GM12892 (cell line): ENCODE results near the gene SH3TC2.

Source experiments
- DNase-seq: peaks from one replicate; pipeline ENCODE4 v3.0.0; 2011; ENCODE audit not compliant: insufficient read length
- FAIRE-seq: peaks from 2 replicates; lab custom pipeline; 2011; peaks lifted over from hg19 to GRCh38; lab: Jason Lieb, UNC
- POLR2A ChIP-seq: IDR thresholded peaks from 2 replicates; pipeline ENCODE4 v1.6.1; 2011; ENCODE audit warnings: low read depth, low read length, control low read depth
- POLR2AphosphoS5 ChIP-seq: IDR thresholded peaks from 2 replicates; pipeline ENCODE4 v1.6.1; 2011; ENCODE audit warnings: low read depth, low read length, control low read depth
- TAF1 ChIP-seq: IDR thresholded peaks from 2 replicates; pipeline ENCODE4 v1.6.1; 2011; ENCODE audit warnings: low read depth, mild to moderate bottlenecking, control low read depth, low read length, borderline replicate concordance

Gene SH3TC2

DNA sequence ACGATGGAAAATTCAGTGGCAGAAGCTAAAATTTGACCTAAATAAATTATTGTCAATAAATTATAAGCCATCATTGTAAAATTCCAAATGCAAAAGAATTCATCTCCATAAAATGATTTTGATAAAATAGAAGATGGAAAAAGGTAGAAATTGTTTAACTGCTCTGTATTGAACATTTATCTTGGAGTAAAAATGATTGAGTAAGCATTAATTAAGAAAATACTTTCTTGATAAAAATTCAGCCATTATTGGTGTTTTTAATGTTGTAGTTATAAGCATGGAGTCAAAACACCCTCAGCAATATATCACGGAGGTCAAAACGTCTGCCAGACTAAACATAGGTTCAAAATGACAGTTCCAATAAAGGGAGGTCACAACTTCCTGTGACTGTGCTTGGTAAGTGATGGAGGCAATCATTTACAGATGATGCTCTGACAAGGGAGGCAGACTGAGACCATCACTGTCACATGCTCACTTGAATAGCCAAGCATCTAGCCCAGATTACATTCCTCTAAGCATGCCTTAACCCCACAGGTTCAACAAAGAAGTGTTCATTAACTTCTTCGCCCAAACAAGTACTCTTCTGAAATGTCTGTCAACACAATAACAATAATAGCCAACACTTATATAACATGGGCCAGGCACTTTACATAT lies 69.5 kb downstream of the SH3TC2 start:
- TF ChIP-seq POLR2A (no peak), POLR2AphosphoS5 (no peak), TAF1 (no peak)
- FAIRE-seq = no peak
- no peak for DNase-seq

DNA sequence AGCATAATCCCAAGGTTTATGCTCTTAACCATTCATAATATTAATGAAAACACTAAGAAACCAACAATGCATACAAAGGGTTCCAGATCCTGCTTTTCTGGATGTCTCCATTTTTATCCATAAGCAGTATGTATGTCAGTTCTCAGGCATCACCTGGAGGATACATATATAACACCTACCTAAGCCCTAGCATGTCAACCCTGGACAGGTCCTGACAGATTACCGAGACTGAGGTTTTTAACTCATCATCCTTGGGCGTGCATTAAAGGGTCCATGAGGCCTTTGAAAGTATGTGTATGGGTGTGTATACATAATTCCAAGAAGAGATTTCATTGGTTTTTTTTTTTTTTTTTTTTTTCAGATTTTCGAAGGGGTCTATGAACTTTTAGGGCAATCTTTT lies 70.6 kb downstream of the SH3TC2 start:
- DNase-seq (no peak), FAIRE-seq (no peak)
- TF ChIP-seq TAF1 (no peak), POLR2AphosphoS5 (no peak), POLR2A (no peak)

DNA sequence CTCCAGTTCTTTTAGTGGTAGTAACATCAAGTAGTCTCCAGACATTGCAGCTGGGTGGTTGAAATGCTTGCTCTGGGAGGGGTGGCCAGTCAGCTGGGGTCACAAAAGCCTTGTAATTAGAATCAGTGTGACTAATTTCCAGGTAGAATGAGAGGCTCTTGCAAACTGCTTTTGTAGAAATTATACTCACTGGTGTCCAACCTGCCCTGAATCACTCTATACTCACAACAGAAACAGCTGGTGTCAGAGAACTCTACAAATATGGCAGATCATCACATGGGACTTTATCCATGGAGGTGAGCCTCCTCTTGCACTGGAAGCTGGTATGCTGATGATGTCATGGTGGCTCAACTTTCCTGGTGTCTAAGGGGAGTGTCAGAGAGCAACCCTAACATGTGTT lies 71.3 kb downstream of the SH3TC2 start:
- DNase-seq = no peak
- FAIRE-seq = no peak
- no peak for TF ChIP-seq POLR2A
- no peak for TF ChIP-seq POLR2AphosphoS5
- no peak for TF ChIP-seq TAF1

DNA sequence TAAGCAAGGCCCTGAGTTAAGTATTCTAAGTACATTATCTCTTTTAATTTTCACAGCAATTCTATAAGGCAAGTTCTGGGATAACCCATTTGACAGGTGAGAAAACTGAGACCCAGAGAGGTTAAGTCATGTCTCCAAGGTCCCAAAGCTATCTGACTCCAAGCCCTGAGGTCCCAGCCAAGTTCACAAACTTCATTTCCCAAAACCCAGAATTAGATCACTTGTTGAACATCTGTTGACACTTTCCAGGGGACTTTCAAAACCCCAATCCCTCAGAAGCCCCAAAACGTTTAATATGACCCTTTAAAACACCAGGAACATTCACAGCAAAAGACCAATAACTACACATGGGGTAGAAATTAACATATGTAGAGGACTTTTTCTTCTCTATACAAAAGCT lies 72.0 kb downstream of the SH3TC2 start:
- FAIRE-seq (no peak), DNase-seq (no peak)
- TF ChIP-seq POLR2A (no peak), POLR2AphosphoS5 (no peak)

DNA sequence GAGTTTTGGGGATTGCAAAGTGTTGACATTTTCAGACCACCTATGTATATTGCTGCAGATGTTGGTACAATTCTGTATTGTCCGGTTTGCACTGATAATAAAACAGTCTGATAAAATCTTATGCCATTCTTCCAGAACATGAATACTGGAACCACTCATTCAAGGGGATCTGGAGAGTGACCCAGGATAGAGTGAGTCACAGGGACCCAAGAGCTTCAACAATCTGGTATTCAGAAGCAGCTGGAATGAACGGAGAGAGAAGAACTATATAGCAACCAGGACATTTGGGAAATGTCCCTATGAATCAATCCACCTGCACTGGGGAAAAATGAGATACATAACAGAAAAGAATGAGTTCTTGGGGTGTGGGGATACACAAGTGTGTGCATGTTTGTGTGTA lies 73.3 kb downstream of the SH3TC2 start:
- TF ChIP-seq POLR2AphosphoS5 (no peak), POLR2A (no peak), TAF1 (no peak)
- DNase-seq = no peak
- FAIRE-seq = no peak

DNA sequence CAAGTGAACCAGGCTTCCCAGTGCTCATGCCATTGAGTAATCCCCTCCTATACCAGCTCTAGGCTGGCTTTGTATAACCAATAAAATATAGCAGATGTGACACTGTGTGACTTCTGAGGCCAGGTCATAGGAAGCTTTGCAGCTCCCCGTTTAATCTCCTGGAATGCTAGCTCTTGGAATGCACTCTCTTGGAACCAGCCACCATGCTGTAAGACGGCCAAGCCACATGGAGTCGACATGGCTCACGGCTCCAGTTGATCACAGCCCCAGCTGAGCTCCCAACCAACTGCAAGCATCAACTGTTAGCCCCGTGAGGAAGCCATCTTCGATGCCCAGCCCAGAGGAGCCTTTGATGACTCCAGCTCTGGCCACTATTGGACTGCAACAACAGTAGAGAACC lies 74.5 kb downstream of the SH3TC2 start:
- DNase-seq = no peak
- TF ChIP-seq TAF1 = no peak
- TF ChIP-seq POLR2AphosphoS5 = no peak
- TF ChIP-seq POLR2A = no peak
- FAIRE-seq = no peak

DNA sequence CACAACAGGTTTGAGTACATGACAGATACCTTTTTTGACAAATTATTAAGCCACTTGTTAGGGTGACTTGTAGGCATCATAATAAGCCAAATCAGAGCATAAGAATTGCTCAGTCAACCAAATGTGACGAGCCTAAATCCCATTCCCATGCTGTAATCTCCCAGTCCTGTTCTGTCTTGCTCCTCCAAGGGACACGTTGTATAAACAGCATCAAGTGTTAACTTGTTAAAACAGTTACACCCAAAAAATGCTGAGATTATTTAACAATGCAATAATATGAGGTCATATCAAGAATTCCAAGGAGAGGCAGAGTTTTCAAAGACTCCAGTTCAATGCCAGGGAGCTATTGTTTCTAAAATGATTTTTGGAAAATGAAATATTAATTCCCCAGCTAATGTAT lies 76.2 kb downstream of the SH3TC2 start:
- DNase-seq (no peak), FAIRE-seq (no peak)
- TF ChIP-seq TAF1 (no peak), POLR2A (no peak), POLR2AphosphoS5 (no peak)

DNA sequence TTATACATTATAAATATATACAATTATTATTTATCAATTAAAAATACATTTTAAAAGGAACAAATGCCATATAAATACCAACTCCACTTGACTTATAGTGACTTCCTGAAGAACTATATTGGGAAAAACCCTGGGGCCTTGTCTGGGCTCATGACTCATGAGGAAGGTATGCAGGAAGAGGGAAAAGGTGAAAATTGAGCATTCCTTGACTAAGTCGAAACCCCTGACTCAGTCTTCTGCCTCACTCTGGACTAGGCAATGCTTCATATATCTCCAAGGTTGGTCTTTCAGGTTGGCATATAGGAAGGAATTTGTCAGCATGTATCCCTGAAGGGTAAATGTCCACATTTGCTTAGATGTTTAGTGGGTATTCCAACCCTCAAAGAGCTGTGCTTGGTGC lies 78.5 kb downstream of the SH3TC2 start:
- TF ChIP-seq POLR2A = no peak
- TF ChIP-seq TAF1 = no peak
- TF ChIP-seq POLR2AphosphoS5 = no peak
- no peak for DNase-seq
- FAIRE-seq = no peak

DNA sequence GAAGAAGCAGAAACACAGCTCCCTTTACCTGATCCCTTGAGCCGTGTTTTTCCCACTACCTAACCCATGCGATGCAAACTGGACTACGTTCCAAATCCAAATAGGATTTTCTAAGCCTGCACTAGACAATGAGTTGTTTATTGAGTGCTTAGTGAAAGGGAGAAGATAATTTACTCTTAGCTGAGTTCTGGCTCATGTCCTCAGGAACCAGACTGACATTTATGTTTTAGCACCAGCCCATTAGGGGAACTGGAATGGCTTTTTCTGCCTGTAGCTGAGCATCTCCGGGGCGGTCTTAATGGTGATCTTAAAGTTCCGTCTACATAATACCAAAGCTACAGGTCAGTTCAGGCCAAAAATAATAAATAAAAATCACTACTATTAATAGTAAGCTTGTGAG lies 81.5 kb downstream of the SH3TC2 start:
- TF ChIP-seq TAF1 = no peak
- FAIRE-seq = no peak
- no peak for DNase-seq

DNA sequence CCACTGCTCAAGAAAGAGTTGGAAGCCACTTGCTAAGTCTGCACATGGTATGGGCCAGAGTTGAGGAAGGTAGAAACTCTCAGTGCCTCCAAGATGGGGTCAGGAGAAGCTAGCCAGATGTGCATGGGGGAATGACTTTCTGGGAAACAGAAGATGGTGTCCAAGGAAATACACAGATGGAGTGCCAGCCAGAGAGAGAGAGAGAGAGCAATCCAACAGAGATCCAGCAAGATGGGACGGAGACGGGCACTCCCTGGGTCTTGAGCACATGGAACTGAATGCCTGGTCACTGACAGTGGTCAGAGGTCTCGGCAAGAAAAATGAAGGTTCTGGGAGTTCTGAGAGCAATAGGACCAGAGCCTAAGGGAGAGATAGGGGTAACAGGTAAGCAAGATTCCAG lies 82.1 kb downstream of the SH3TC2 start:
- no peak for DNase-seq
- TF ChIP-seq POLR2A (no peak), POLR2AphosphoS5 (no peak), TAF1 (no peak)
- FAIRE-seq = no peak

DNA sequence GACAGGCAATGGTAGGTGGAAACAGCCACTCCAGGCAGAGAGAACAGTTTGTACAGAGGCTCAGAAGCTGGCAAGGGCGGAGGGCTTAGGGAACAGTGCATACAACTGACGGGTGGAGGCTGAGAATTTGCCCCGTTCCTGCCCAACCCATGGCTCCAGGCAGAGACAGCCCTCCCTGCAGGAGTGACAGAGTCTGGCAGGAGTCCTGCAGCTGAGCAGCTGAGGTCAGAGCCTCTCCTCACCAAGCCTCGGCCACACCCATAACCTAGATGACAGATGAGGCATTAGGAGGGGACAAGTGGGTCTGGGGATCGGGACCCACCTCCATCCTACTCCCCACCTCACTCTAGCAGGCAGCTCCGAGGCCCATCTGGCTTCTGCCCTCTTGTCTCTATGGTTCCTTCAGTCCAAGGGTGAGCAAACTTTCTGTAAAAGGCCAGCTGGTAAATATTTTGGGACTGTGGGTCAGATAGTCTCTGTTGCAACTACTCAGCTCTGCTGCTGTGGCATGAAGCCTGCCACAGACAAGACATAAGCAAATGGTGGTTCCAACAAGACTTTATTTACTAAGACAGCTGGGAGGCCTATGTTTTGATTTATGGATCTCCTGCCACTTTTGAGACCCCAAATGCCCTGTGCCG lies 83.7 kb downstream of the SH3TC2 start:
- TF ChIP-seq POLR2AphosphoS5 (no peak), TAF1 (no peak), POLR2A (no peak)
- DNase-seq = no peak
- no peak for FAIRE-seq

DNA sequence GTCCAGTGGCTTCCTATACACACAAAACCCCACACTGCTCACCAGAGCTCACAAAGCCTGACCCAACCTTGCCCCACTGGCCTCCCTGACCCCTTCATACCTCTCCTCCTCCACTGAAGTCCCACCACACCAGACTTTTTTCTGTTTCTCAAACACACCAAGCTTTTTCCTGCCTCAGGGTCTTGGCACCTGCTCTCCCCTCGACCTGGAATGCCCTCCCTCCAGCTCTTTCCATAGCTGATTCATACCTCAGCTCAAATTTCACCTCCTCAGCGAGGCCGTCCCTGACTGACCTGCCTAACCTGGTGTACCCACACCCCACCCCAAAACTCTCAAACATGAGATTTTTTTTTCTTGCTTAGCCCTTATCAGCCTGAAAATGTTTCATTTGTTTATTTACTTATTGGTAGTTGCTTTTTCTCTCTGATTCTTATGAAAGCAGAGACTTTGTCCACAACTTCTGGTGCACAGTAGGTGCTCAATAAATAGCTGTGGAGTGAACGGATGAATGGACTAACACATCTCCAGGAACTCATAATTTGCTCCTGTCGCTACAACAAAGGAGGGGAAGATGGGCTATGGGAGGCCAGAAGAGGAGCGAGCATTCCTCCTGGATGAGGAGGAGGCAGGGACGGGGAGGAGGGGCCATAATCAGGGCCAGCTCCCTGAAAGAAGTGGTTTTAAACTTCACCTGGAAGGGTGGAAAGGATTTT lies 84.3 kb downstream of the SH3TC2 start:
- DNase-seq = no peak
- no peak for TF ChIP-seq TAF1
- no peak for FAIRE-seq
